Activated CD8-positive, alpha-beta T cell treated with anti-CD3 and anti-CD28 coated beads, Interleukin-2, amount 10 ng/mL, durations not matched to agents 7 days and 5 days (primary cell): ENCODE results near the gene IL4I1. TPM values are rescaled to one million over a fixed set of nuclear protein-coding genes. Genes with fewer than 3 reads are reported as not detected.

Experiments used
- ATAC-seq: fragments of 150-1000 bp; cut with Tn5 transposase; one replicate; pipeline ENCODE4 v1.10.0; 2021; ENCODE audit warnings: moderate library complexity
- CTCF ChIA-PET: fragments of 350-600 bp; sonication (Branson Sonifier 250); formaldehyde crosslinking; loops from one replicate; lab custom pipeline; 2021; ENCODE audit warnings: antibody characterized with exemption; lab: Charles Lee
- POLR2A ChIA-PET: fragments of 350-600 bp; sonication (Branson Sonifier 250); formaldehyde crosslinking; loops from one replicate; lab custom pipeline; 2021; ENCODE audit warnings: antibody characterized with exemption; lab: Charles Lee
- DNase-seq: peaks from one replicate; pipeline ENCODE4 v3.0.0-alpha.2; 2020
- H3K27ac Mint-ChIP-seq: one replicate; pipeline ENCODE4 v1.8.0; 2021; ENCODE audit warnings: mild to moderate bottlenecking, mixed read lengths
- H3K27me3 Mint-ChIP-seq: one replicate; pipeline ENCODE4 v1.8.0; 2021; ENCODE audit warnings: low read depth, mixed read lengths
- H3K36me3 Mint-ChIP-seq: one replicate; pipeline ENCODE4 v1.8.0; 2021; ENCODE audit warnings: low read depth, mixed read lengths
- H3K4me1 Mint-ChIP-seq: one replicate; pipeline ENCODE4 v1.8.0; 2021; ENCODE audit warnings: low read depth, mixed read lengths
- H3K4me3 Mint-ChIP-seq: one replicate; pipeline ENCODE4 v1.8.0; 2021; ENCODE audit warnings: mild to moderate bottlenecking, mixed read lengths
- H3K9me3 Mint-ChIP-seq: one replicate; pipeline ENCODE4 v1.8.0; 2022; ENCODE audit warnings: mixed read lengths; ENCODE audit not compliant: insufficient read depth
- total RNA-seq, 2 experiments: library from RNA; stranded (reverse); gene quantifications; one replicate each; pipeline ENCODE4 v1.2.3, GENCODE V29; 2021

Gene IL4I1
- total RNA-seq, 2 experiments from 2014 or later = 1.2 to 1.6 TPM

- Mint-ChIP-seq H3K27me3 (no peaks in the 10 kb centered on the region), H3K9me3 (no peaks in the 10 kb centered on the region), H3K4me3 (no peak overlapping the region), H3K36me3 (peaks cover 50% of the 10 kb centered on the region), H3K4me1 (peaks cover 19% of the 10 kb centered on the region), H3K27ac (no peak overlapping the region)
- ChIA-PET CTCF (no interaction called here), POLR2A (no interaction called here)
- ATAC-seq (no peak), DNase-seq (no peak)
These were observed 14.9 kb downstream of the IL4I1 start for GRCh38 chr19:49881672-49882394.

DNA sequence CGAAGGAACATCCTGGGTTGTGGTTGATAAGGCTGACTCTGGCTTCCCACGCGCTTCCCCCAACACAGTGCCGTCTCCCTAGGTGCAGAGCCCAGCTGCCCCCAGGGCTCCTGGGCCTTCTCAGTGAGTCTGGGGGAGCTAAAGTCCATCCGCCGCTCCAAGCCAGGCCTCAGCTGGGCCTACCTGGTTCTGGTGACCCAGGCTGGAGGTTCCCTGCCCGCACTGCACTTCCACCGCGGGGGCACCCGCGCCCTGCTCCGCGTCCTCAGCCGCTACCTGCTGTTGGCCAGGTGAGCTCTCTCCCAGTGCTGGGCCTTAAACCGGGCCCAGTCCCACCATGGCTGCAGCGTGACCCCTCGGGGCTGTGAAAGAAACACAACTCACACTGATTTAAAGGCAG lies 15.5 kb downstream of the IL4I1 start:
- H3K9me3 Mint-ChIP-seq = no peaks in the 10 kb centered on the region
- peaks cover 19% of the 10 kb centered on the region for H3K4me1 Mint-ChIP-seq
- no peak overlapping the region for H3K4me3 Mint-ChIP-seq
- ChIA-PET CTCF (interaction anchor here (1.5 kb wide), 1 partner anchor 9 kb away, joined by 4 read pairs; no protein-coding TSS in a partner anchor), POLR2A (no interaction called here)
- no peak for ATAC-seq
- no peak overlapping the region for H3K27ac Mint-ChIP-seq
- no peak for DNase-seq
- H3K27me3 Mint-ChIP-seq = no peaks in the 10 kb centered on the region
- H3K36me3 Mint-ChIP-seq = peaks cover 49% of the 10 kb centered on the region

DNA sequence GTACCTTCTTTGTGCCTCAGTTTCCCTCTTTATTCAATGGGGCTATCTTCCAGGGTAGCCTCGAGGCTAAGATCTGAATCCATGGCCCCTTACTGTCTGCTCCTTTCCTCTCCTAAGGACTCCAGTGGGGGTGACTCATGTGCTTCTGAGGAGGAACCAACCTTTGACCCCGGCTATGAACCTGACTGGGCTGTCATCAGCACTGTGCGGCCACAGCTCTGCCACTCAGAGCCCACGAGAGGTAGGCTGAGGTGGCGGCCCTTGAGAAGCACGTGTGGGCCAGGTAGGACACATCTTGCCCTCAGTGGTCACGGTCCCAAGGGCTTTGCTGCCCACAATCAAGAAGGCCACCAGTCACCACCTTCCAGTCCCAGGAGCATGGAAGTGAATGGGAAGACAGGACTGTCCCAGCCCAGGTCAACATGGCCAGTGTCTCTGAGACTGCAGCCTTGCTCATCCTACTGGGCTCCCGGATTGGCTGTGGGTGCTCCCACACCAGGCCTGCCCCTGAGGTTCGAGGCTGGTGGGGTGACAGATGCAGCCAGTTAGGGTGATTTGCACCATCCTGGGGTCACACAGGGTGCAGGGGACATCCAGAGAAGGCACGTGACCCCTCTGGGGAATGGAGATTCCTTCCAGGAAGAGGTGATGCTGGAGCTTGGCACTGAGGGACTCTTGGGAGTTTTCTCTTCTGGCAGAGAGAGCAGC lies 16.4 kb downstream of the IL4I1 start:
- H3K4me3 Mint-ChIP-seq = no peak overlapping the region
- ChIA-PET POLR2A (no interaction called here), CTCF (interaction anchor here (1.5 kb wide), 1 partner anchor 10 kb away, joined by 4 read pairs; no protein-coding TSS in a partner anchor)
- H3K4me1 Mint-ChIP-seq = peaks cover 24% of the 10 kb centered on the region
- H3K27ac Mint-ChIP-seq = no peak overlapping the region
- H3K36me3 Mint-ChIP-seq = peaks cover 48% of the 10 kb centered on the region
- ATAC-seq = no peak
- H3K9me3 Mint-ChIP-seq = no peaks in the 10 kb centered on the region
- H3K27me3 Mint-ChIP-seq = no peaks in the 10 kb centered on the region
- DNase-seq = no peak

DNA sequence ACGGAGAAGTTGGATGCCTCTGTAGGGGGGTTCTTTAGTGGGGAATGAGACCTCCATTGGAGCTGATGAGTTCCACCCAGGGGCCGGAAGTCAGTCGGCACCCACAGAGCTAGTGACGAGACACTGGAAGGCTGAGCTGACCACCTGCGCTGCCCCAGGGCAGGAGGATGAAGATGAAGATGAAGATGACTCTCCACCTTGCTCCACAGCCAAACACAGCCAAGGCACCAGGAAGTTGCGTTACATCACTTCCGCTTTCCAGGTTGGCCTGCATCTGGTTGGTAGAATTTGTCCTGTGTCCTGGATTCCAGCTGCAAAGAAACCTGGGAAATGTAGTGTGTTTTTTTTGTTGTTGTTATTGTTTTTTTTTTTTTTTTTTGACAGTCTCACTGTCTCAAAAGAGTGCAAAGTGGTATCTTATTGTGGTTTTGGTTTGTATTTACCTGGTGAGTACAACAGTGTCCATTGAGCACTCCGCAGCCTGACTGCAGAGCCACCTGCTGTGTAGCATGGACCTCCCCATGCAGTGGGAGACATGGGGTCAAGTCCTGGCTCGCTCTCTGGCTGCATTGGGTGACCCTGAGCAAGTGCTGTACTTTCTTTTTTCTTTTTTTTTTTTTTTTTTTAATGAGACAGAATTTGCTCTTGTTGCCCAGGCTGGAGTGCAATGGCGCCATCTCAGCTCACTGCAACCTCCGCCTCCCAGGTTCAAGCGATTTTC lies 17.3 kb downstream of the IL4I1 start:
- Mint-ChIP-seq H3K36me3 (peaks cover 42% of the 10 kb centered on the region), H3K4me3 (no peak overlapping the region), H3K4me1 (peaks cover 30% of the 10 kb centered on the region), H3K27me3 (no peaks in the 10 kb centered on the region), H3K9me3 (no peaks in the 10 kb centered on the region), H3K27ac (no peak overlapping the region)
- DNase-seq (no peak), ATAC-seq (no peak)
- ChIA-PET CTCF (interaction anchor here (0.8 to 1.5 kb wide), 2 partner anchors 10 to 11 kb away, joined by 3 to 4 read pairs; no protein-coding TSS in a partner anchor), POLR2A (no interaction called here)

DNA sequence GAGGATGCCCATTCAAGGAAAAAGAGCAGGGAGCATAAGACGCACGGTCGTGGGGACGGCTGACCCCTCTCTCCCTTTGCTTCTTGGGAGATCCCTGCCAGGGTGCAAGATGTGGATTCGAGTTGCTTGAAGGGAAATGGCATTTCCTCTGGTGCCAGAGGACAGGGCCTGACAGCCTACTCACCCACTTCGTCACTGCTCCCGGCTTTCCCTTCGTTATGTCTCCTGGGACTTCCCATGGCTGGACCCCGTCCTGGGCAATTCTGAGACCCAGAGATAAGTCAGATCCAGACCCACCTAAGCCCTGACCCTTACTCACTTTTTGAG lies 18.0 kb downstream of the IL4I1 start:
- no peak for ATAC-seq
- Mint-ChIP-seq H3K27me3 (no peaks in the 10 kb centered on the region), H3K4me3 (no peak overlapping the region), H3K27ac (no peak overlapping the region), H3K4me1 (peaks cover 30% of the 10 kb centered on the region), H3K36me3 (peaks cover 38% of the 10 kb centered on the region), H3K9me3 (no peaks in the 10 kb centered on the region)
- CTCF ChIA-PET = no interaction called here
- DNase-seq = no peak
- POLR2A ChIA-PET = interaction anchor here (1.4 kb wide), 1 partner anchor 9 kb away, joined by 3 read pairs; no protein-coding TSS in a partner anchor

DNA sequence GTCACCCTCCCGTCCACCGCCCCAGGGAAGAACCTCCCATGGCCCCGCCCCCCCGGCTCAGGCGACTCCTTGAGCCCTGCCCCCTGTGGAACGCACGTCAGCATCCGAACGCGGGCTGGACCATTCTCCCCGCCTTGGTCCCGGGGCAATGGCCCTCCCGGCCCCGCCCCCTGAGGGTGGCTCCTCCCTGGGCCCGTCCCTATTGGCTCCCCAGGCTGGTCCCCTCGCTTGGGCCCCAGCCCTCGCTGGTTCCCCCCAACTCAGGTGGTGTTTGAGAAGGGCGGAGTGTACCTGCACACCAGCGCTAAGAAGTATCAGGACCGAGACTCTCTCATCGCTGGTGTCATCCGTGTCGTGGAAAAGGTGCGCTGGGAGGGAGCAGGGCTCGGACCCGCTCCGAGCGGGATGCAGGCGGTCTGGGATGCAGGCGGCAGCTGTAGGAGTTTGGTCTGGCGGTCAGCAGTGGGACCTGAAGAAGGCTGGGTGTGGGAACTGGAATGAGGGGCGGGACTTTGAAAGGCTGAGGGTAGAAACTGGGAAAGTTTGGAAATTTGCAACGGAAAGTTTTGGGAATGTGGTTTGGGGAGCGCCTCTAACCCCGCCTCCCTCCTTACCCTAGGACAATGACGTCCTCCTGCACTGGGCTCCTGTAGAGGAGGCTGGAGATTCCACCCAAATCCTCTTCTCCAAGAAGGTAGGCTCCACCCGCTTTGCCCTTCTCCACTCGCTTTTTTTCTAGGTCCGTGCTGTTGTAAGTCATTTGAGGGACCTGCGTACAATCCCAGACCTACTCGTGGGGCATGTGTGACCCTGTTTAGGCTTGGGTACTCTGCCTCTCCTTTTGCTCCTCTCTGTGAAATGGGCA lies 18.6 kb downstream of the IL4I1 start:
- CTCF ChIA-PET = no interaction called here
- no peaks in the 10 kb centered on the region for H3K9me3 Mint-ChIP-seq
- DNase-seq (peak; percentile 99), ATAC-seq (peak; percentile 75)
- H3K27ac Mint-ChIP-seq = no peak overlapping the region
- no peak overlapping the region for H3K4me3 Mint-ChIP-seq
- POLR2A ChIA-PET = interaction anchor here (1.1 to 1.9 kb wide), 5 partner anchors 9 to 51 kb away, joined by 3 to 14 read pairs (median 8); partner anchors contain the start of genes ATF5, NUP62, PNKP and PTOV1
- H3K36me3 Mint-ChIP-seq = peaks cover 32% of the 10 kb centered on the region
- peaks cover 30% of the 10 kb centered on the region for H3K4me1 Mint-ChIP-seq
- H3K27me3 Mint-ChIP-seq = no peaks in the 10 kb centered on the region

GRCh38 chr19:49877020-49877878 lies 19.4 kb downstream of the IL4I1 start, which contains the start of the genes AKT1S1 and TBC1D17:
AKT1S1 (minus strand) TSS chr19:49877355; CDS start chr19:49873295, 4,060 bp downstream.
TBC1D17 (plus strand) TSS chr19:49877702; CDS start chr19:49877724, 22 bp downstream.
- H3K27me3 Mint-ChIP-seq = no peaks in the 10 kb centered on the region
- H3K27ac Mint-ChIP-seq = no peak within 1 kb of the TSS
- CTCF ChIA-PET = interaction anchor here (0.5 to 1.4 kb wide), 3 partner anchors 29 to 307 kb away, joined by 3 to 4 read pairs (median 3); no protein-coding TSS in a partner anchor
- H3K4me3 Mint-ChIP-seq = no peak within 1 kb of the TSS
- ATAC-seq = peak; percentile 75
- peak; percentile 99 for DNase-seq
- peaks cover 25% of the 10 kb centered on the region for H3K36me3 Mint-ChIP-seq
- peaks cover 33% of the 10 kb centered on the region for H3K4me1 Mint-ChIP-seq
- no peaks in the 10 kb centered on the region for H3K9me3 Mint-ChIP-seq
- POLR2A ChIA-PET = interaction anchor here (0.6 to 1.9 kb wide), 12 partner anchors 8 to 503 kb away, joined by 3 to 14 read pairs (median 4); partner anchors contain the start of genes ATF5, NUP62, PNKP and PTOV1

DNA sequence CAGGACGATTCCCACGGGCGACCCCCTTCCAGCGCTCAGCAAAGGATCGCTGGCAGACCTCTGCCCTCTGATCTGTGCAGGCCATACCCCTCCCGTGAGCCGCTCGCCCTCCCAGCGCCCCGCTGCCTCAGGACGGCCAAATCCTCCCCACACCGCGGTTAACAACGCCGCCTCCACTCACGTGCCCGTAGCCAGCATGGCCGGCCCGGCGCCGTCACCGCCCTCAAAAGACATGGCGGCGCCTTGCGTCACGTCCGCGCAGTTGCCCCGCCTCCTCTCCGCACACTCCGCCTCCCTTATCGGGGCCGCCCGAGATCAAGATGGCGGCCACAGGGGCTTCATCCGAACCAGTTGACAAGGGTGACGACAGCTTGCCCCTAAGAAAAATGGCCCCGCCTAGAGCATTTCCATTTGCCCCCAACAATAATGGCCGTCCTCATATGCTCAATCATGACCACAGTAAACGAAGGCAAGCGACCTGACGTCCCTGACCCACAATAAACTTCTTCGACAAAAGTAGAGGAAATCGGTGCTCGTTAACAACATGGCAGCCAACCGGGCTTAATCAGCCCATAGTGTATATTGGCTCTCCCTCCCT lies 20.2 kb downstream of the IL4I1 start:
- ChIA-PET CTCF (interaction anchor here (0.5 to 1.4 kb wide), 3 partner anchors 29 to 306 kb away, joined by 3 to 4 read pairs (median 3); no protein-coding TSS in a partner anchor), POLR2A (interaction anchor here (0.6 to 1.9 kb wide), 12 partner anchors 9 to 461 kb away, joined by 3 to 14 read pairs (median 5); partner anchors contain the start of genes ATF5, FUZ, NUP62 and PNKP)
- ATAC-seq = peak; percentile 64
- H3K9me3 Mint-ChIP-seq = no peaks in the 10 kb centered on the region
- peaks cover 19% of the 10 kb centered on the region for H3K36me3 Mint-ChIP-seq
- H3K27ac Mint-ChIP-seq = no peak overlapping the region
- H3K27me3 Mint-ChIP-seq = no peaks in the 10 kb centered on the region
- H3K4me3 Mint-ChIP-seq = no peak overlapping the region
- H3K4me1 Mint-ChIP-seq = peaks cover 40% of the 10 kb centered on the region
- peak; percentile 98 for DNase-seq

DNA sequence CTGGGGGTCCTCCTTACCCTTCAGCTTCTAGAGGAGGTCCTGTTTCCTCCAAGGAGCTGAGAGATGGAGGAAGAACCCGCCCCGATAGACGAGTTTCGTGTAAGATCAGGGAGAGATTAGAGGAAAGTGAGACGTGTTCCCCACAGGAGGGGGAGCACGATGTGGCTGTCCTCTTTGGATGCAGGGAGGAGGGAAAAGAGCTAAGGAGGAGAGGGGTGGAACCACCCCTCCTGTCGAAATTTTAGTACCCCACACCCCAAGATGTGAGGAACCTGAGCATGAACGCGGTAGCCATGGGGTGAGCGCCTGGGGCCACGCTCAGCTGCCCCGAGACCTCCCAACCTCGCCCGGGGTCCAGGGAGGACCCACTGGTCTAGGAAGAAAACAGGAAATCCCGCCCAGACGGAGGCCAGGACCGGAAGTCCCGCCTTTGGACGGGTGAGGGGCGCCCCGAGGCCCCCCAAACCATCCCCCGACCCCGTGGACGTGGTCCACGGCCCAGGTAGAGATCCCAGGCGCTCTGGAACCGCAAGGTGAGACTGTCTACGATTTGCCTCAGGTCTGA lies 20.7 kb downstream of the IL4I1 start:
- no peaks in the 10 kb centered on the region for H3K27me3 Mint-ChIP-seq
- peaks cover 17% of the 10 kb centered on the region for H3K36me3 Mint-ChIP-seq
- H3K27ac Mint-ChIP-seq = no peak overlapping the region
- ATAC-seq (no peak), DNase-seq (peak; percentile 64)
- no peaks in the 10 kb centered on the region for H3K9me3 Mint-ChIP-seq
- peaks cover 45% of the 10 kb centered on the region for H3K4me1 Mint-ChIP-seq
- H3K4me3 Mint-ChIP-seq = no peak overlapping the region
- POLR2A ChIA-PET = interaction anchor here (1.0 to 1.9 kb wide), 8 partner anchors 9 to 285 kb away, joined by 3 to 14 read pairs (median 5); partner anchors contain the start of genes ATF5, FUZ, NUP62 and PRR12
- CTCF ChIA-PET = interaction anchor here (1.4 kb wide), 1 partner anchor 28 kb away, joined by 4 read pairs; no protein-coding TSS in a partner anchor
